ENCODE measurements around the gene CRIP3.
"Not testable (repeated sequence)": the region's sequence is repeated elsewhere in the genome, so short reads cannot be mapped to it uniquely, and the experiment has no call there.

Gene CRIP3

GRCh38 chr6:43308101-43308989 lies at the start of gene CRIP3:
Gene CRIP3 (minus strand): TSS chr6:43308826. CDS start chr6:43308792, 34 bp downstream.
- DNase-seq, result peak in 4 of 51 donors; percentile 10 to 23 (median 18)

GRCh38 chr6:43355862-43356590 lies 47.4 kb upstream of the CRIP3 start:
- peak in 4 of 51 donors; percentile 4 to 18 (median 10) for DNase-seq

- DNase-seq, result not testable (repeated sequence)
Measured at GRCh38 chr6:43351951-43352350, 43.3 kb upstream of the CRIP3 start.

- DNase-seq, result no peak
Measured at GRCh38 chr6:43347444-43347843, 38.8 kb upstream of the CRIP3 start.

- DNase-seq, result no peak
Measured at GRCh38 chr6:43347021-43347420, 38.4 kb upstream of the CRIP3 start.

- not testable (repeated sequence) for DNase-seq
Measured at GRCh38 chr6:43346243-43346642, 37.6 kb upstream of the CRIP3 start.

GRCh38 chr6:43339168-43339567 lies 30.5 kb upstream of the CRIP3 start:
- no peak for DNase-seq

- DNase-seq, result no peak
Measured at GRCh38 chr6:43338243-43338642, 29.6 kb upstream of the CRIP3 start.

GRCh38 chr6:43336382-43336781 lies 27.8 kb upstream of the CRIP3 start:
- DNase-seq, result peak in 2 of 51 donors; percentile 1 to 19

GRCh38 chr6:43335469-43335868 lies 26.8 kb upstream of the CRIP3 start:
- DNase-seq, result no peak

- DNase-seq, result peak in 1 of 51 donors; percentile 16
Measured at GRCh38 chr6:43334466-43335095, 26.0 kb upstream of the CRIP3 start.

- no peak for DNase-seq
Measured at GRCh38 chr6:43331891-43332290, 23.3 kb upstream of the CRIP3 start.

GRCh38 chr6:43331470-43331869 lies 22.8 kb upstream of the CRIP3 start:
- no peak for DNase-seq

- DNase-seq, result no peak
Measured at GRCh38 chr6:43328528-43328927, 19.9 kb upstream of the CRIP3 start.

- DNase-seq, result no peak
Measured at GRCh38 chr6:43325876-43326275, 17.2 kb upstream of the CRIP3 start.

GRCh38 chr6:43318011-43318410 lies 9.4 kb upstream of the CRIP3 start:
- DNase-seq, result no peak

- DNase-seq, result no peak
Measured at GRCh38 chr6:43313813-43314212, 5.2 kb upstream of the CRIP3 start.

GRCh38 chr6:43311666-43312065 lies 3.0 kb upstream of the CRIP3 start:
- no peak for DNase-seq

GRCh38 chr6:43310624-43311023 lies 2.0 kb upstream of the CRIP3 start:
- no peak for DNase-seq

GRCh38 chr6:43310134-43310533 lies 1.5 kb upstream of the CRIP3 start:
- no peak for DNase-seq

GRCh38 chr6:43308990-43309477 lies 408 bp upstream of the CRIP3 start:
- DNase-seq, result no peak

All from hypothalamus (tissue), 51 donors.